ENCODE measurements around the gene SH3BGR. TPM values are rescaled to one million over a fixed set of nuclear protein-coding genes. Genes with fewer than 3 reads are reported as not detected.

Gene SH3BGR
- total RNA-seq, 1 donor from 2014 or later: 58.5 TPM

DNA sequence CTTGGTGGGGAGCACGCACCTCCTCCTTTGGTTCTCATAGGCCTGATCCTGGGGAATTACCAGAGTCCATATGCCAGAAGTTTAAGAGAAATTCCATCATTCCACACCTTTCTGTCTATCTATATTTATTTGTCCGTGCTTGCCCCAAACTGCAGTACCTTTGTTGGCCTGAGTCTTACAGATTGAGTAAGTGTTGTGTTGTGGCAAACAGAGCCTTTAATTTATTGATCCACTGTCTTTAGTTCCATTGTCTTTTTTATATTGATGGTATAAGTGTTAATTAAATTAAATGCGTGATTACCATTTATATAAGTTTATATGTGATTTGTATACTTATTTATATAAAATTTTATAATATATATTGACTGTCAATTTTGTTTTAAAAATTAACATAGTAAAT, 4.9 kb downstream of the SH3BGR start:
- no peak overlapping the region for H3K27ac ChIP-seq (ENCODE audit: low read depth, low read length)
- peaks cover 0 to 2% (median 0%) of the 10 kb centered on the region in 3 donors for H3K36me3 ChIP-seq (ENCODE audit: control insufficient read depth in 3 of 3, insufficient read depth in 3 of 3, low read length in 3 of 3)
- no peaks in the 10 kb centered on the region for H3K27me3 ChIP-seq (ENCODE audit: control insufficient read depth in 3 of 3, insufficient read depth in 3 of 3, low read length in 3 of 3)
- H3K4me3 ChIP-seq (ENCODE audit: low read length in 3 of 3): peak overlapping the region in 1 of 3 donors; percentile 49
- H3K9ac ChIP-seq (ENCODE audit: low read depth in 1 of 3, low read length in 3 of 3): no peak overlapping the region
- peaks cover 24 to 25% (median 24%) of the 10 kb centered on the region in 3 donors for H3K4me1 ChIP-seq (ENCODE audit: control insufficient read depth in 3 of 3, insufficient read depth in 3 of 3, low read length in 3 of 3)
- no peaks in the 10 kb centered on the region for H3K9me3 ChIP-seq (ENCODE audit: control insufficient read depth in 3 of 3, low read length in 3 of 3)

DNA sequence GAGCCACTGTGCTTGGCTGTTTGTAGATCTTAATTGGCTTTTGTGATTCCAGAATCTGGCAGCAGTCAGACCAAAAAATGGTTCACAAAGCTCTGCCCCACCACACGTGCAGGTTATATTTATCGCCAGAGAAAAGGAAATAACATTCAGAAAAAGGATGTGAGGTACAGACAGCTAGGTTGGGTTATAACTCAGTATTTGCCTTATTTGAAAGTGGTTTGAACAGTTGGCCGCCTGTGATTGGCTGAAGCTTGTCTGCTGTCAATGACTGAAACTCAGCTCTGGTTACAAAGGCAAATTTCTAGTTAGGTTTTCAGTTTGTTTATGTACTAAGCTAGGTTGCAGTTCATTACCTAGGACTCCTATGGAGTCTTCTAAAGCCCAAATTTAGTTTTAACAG, 9.6 kb downstream of the SH3BGR start:
- no peaks in the 10 kb centered on the region for H3K9me3 ChIP-seq (ENCODE audit: control insufficient read depth in 3 of 3, low read length in 3 of 3)
- H3K27ac ChIP-seq (ENCODE audit: low read depth, low read length): no peak overlapping the region
- H3K4me3 ChIP-seq (ENCODE audit: low read length in 3 of 3): no peak overlapping the region
- peaks cover 2 to 6% (median 4%) of the 10 kb centered on the region in 3 donors for H3K4me1 ChIP-seq (ENCODE audit: control insufficient read depth in 3 of 3, insufficient read depth in 3 of 3, low read length in 3 of 3)
- peaks cover 2 to 11% (median 2%) of the 10 kb centered on the region in 3 donors for H3K36me3 ChIP-seq (ENCODE audit: control insufficient read depth in 3 of 3, insufficient read depth in 3 of 3, low read length in 3 of 3)
- no peak overlapping the region for H3K9ac ChIP-seq (ENCODE audit: low read depth in 1 of 3, low read length in 3 of 3)
- no peaks in the 10 kb centered on the region for H3K27me3 ChIP-seq (ENCODE audit: control insufficient read depth in 3 of 3, insufficient read depth in 3 of 3, low read length in 3 of 3)

DNA sequence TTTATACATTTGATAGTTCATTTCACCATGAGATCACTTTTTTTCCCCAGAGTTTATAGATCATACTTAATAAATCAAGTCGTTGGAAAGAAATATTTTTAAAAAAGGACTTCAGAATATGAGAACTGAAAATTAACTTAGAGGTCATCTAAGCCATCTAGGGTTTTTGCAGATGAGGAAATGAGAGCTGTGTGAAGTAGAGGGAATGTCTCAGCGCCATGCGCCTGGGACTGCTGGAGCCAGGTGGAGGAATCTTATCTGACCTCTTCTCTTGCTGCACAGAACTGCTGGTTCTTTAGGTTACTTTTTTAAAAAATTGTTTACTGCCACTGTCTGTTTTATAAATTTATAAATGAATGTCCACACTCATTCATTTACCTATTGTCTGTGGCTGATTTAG, 11.5 kb downstream of the SH3BGR start:
- Histone ChIP-seq H3K9ac (ENCODE audit: low read depth in 1 of 3, low read length in 3 of 3) (no peak overlapping the region), H3K4me1 (ENCODE audit: control insufficient read depth in 3 of 3, insufficient read depth in 3 of 3, low read length in 3 of 3) (peaks cover 11 to 13% (median 11%) of the 10 kb centered on the region in 3 donors), H3K27ac (ENCODE audit: low read depth, low read length) (no peak overlapping the region), H3K36me3 (ENCODE audit: control insufficient read depth in 3 of 3, insufficient read depth in 3 of 3, low read length in 3 of 3) (peaks cover 2 to 11% (median 2%) of the 10 kb centered on the region in 3 donors), H3K4me3 (ENCODE audit: low read length in 3 of 3) (no peak overlapping the region), H3K27me3 (ENCODE audit: control insufficient read depth in 3 of 3, insufficient read depth in 3 of 3, low read length in 3 of 3) (no peaks in the 10 kb centered on the region), H3K9me3 (ENCODE audit: control insufficient read depth in 3 of 3, low read length in 3 of 3) (no peaks in the 10 kb centered on the region)

DNA sequence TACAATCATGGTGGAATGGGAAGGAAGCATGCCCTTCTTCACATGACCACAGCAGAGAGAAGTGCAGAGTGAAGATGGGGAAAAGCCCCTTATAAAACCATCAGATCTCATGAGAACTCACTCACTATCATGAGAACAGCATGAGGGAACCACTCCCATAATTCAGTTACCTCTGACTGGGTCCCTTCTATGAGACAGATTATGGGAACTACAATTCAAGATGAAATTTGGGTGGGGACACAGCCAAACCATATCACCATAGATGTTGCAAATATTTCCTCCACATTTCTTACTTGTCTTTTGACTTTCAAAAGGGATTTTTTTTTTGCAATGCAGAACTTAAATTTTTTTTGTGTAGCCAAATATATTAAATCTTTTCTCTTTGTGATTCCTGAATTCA, 14.8 kb downstream of the SH3BGR start:
- H3K9me3 ChIP-seq (ENCODE audit: control insufficient read depth in 3 of 3, low read length in 3 of 3): no peaks in the 10 kb centered on the region
- H3K27me3 ChIP-seq (ENCODE audit: control insufficient read depth in 3 of 3, insufficient read depth in 3 of 3, low read length in 3 of 3): no peaks in the 10 kb centered on the region
- H3K4me1 ChIP-seq (ENCODE audit: control insufficient read depth in 3 of 3, insufficient read depth in 3 of 3, low read length in 3 of 3): peaks cover 13 to 17% (median 15%) of the 10 kb centered on the region in 3 donors
- H3K4me3 ChIP-seq (ENCODE audit: low read length in 3 of 3): no peak overlapping the region
- no peak overlapping the region for H3K9ac ChIP-seq (ENCODE audit: low read depth in 1 of 3, low read length in 3 of 3)
- no peak overlapping the region for H3K27ac ChIP-seq (ENCODE audit: low read depth, low read length)
- peaks cover 0 to 11% (median 2%) of the 10 kb centered on the region in 3 donors for H3K36me3 ChIP-seq (ENCODE audit: control insufficient read depth in 3 of 3, insufficient read depth in 3 of 3, low read length in 3 of 3)

DNA sequence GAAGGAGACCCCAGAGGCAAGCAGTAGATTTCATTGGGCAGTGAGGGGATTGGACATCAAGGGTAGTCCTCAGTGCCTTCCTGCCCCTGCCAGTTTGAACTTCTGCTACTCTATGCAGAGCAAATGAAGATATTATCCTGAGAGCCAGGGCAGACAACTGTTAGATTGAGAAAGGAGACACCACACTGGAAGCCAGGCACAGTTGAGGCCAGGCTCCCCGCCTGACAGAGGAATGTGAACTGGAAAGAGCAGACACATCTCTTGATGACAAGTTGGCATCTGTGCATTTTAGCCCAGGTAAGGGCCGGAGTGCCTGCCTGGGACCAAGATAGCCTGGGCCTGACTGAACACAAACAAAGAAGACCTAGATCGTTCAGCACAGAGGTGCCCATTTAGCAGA, 16.0 kb downstream of the SH3BGR start:
- Histone ChIP-seq H3K36me3 (ENCODE audit: control insufficient read depth in 3 of 3, insufficient read depth in 3 of 3, low read length in 3 of 3) (peaks cover 0 to 8% (median 2%) of the 10 kb centered on the region in 3 donors), H3K9ac (ENCODE audit: low read depth in 1 of 3, low read length in 3 of 3) (peak overlapping the region in 2 of 3 donors; percentile 11 to 62), H3K9me3 (ENCODE audit: control insufficient read depth in 3 of 3, low read length in 3 of 3) (no peaks in the 10 kb centered on the region), H3K27ac (ENCODE audit: low read depth, low read length) (peak overlapping the region; percentile 41), H3K4me1 (ENCODE audit: control insufficient read depth in 3 of 3, insufficient read depth in 3 of 3, low read length in 3 of 3) (peaks cover 13 to 21% (median 17%) of the 10 kb centered on the region in 3 donors), H3K27me3 (ENCODE audit: control insufficient read depth in 3 of 3, insufficient read depth in 3 of 3, low read length in 3 of 3) (no peaks in the 10 kb centered on the region), H3K4me3 (ENCODE audit: low read length in 3 of 3) (no peak overlapping the region)

DNA sequence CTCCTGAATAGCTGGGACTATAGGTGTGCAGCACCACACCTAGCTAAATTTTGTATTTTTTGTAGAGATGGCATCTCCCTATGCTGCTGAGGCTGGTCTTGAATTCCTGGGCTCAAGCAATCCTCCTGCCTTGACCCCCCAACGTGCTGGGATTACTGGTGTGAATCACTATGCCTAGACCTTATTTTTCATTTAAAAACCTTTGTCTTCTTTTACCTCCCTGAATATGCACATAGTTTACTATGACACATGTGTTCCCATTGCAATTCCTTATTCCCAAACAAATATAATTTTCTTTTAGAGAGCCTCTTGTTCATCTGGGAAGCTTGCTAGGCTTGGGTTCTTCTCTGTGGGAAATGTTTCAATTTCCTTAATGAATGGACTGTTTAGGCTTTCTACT, 16.8 kb downstream of the SH3BGR start:
- peaks cover 0 to 3% (median 2%) of the 10 kb centered on the region in 3 donors for H3K36me3 ChIP-seq (ENCODE audit: control insufficient read depth in 3 of 3, insufficient read depth in 3 of 3, low read length in 3 of 3)
- H3K9ac ChIP-seq (ENCODE audit: low read depth in 1 of 3, low read length in 3 of 3): no peak overlapping the region
- no peak overlapping the region for H3K4me3 ChIP-seq (ENCODE audit: low read length in 3 of 3)
- H3K4me1 ChIP-seq (ENCODE audit: control insufficient read depth in 3 of 3, insufficient read depth in 3 of 3, low read length in 3 of 3): peaks cover 13 to 21% (median 17%) of the 10 kb centered on the region in 3 donors
- no peaks in the 10 kb centered on the region for H3K27me3 ChIP-seq (ENCODE audit: control insufficient read depth in 3 of 3, insufficient read depth in 3 of 3, low read length in 3 of 3)
- peak overlapping the region; percentile 41 for H3K27ac ChIP-seq (ENCODE audit: low read depth, low read length)
- H3K9me3 ChIP-seq (ENCODE audit: control insufficient read depth in 3 of 3, low read length in 3 of 3): no peaks in the 10 kb centered on the region

DNA sequence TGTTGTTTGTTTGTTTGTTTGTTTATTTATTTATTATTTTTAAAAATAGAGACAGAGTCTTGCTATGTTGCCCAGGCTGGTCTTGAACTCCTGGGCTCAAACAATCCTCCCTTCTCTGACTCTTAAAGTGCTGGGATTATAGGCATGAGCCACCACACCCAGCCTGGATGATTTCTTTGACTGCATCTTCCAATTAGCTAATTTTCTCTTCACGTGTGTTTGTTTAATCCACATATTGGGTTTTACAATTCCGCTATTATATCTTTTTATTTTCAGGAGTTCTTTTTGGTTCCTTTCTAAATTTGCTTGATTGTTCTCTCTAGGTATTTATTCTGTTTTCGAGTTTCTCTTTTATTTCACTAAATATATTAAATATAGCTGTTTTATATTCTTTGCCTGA, 19.8 kb downstream of the SH3BGR start:
- H3K36me3 ChIP-seq (ENCODE audit: control insufficient read depth in 3 of 3, insufficient read depth in 3 of 3, low read length in 3 of 3): peaks cover 5 to 8% (median 7%) of the 10 kb centered on the region in 3 donors
- no peak overlapping the region for H3K9ac ChIP-seq (ENCODE audit: low read depth in 1 of 3, low read length in 3 of 3)
- H3K27ac ChIP-seq (ENCODE audit: low read depth, low read length): no peak overlapping the region
- no peak overlapping the region for H3K4me3 ChIP-seq (ENCODE audit: low read length in 3 of 3)
- H3K4me1 ChIP-seq (ENCODE audit: control insufficient read depth in 3 of 3, insufficient read depth in 3 of 3, low read length in 3 of 3): peaks cover 13 to 21% (median 14%) of the 10 kb centered on the region in 3 donors
- H3K9me3 ChIP-seq (ENCODE audit: control insufficient read depth in 3 of 3, low read length in 3 of 3): no peaks in the 10 kb centered on the region
- no peaks in the 10 kb centered on the region for H3K27me3 ChIP-seq (ENCODE audit: control insufficient read depth in 3 of 3, insufficient read depth in 3 of 3, low read length in 3 of 3)

DNA sequence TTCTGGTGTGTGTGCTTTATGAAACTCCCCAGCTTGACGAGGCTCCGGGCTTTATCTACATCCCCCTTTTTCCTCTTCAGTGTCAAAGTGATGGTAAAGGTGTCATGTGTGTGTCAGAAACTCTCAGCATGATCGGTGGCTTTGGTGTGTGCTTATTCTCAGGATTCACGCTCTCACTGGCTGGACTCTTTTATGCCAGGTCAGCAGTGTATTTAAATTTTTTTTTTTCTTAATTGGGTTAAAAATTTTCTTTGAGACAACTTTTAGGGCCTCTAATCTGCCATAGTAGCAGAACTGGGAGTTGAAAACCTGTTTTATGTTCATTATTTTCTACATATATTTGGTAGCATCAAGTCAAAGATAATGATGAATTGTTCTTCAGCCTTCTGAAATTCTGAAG, 21.0 kb downstream of the SH3BGR start:
- H3K27me3 ChIP-seq (ENCODE audit: control insufficient read depth in 3 of 3, insufficient read depth in 3 of 3, low read length in 3 of 3): no peaks in the 10 kb centered on the region
- no peak overlapping the region for H3K4me3 ChIP-seq (ENCODE audit: low read length in 3 of 3)
- no peak overlapping the region for H3K27ac ChIP-seq (ENCODE audit: low read depth, low read length)
- peaks cover 7 to 15% (median 9%) of the 10 kb centered on the region in 3 donors for H3K4me1 ChIP-seq (ENCODE audit: control insufficient read depth in 3 of 3, insufficient read depth in 3 of 3, low read length in 3 of 3)
- peaks cover 5 to 8% (median 7%) of the 10 kb centered on the region in 3 donors for H3K36me3 ChIP-seq (ENCODE audit: control insufficient read depth in 3 of 3, insufficient read depth in 3 of 3, low read length in 3 of 3)
- H3K9ac ChIP-seq (ENCODE audit: low read depth in 1 of 3, low read length in 3 of 3): no peak overlapping the region
- H3K9me3 ChIP-seq (ENCODE audit: control insufficient read depth in 3 of 3, low read length in 3 of 3): no peaks in the 10 kb centered on the region

DNA sequence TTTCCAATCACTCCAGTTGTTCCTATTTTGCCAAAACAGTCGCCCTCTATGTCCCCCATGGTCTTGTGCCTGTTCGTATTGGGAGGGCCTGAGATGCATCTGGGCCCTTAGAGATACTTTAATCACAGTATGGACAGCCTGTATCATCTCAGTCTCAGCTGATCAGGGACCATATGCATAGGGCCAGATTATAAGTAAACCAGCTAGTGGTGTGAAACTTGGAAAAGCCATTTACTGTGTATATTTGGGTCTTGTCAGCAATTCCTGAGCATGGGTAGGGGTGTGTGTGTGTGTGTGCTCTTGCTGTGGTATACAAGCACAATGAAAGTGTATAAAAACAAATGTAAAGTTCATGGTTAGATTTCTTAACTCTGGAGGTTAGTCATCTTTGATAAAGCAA, 22.8 kb downstream of the SH3BGR start:
- Histone ChIP-seq H3K36me3 (ENCODE audit: control insufficient read depth in 3 of 3, insufficient read depth in 3 of 3, low read length in 3 of 3) (peaks cover 5 to 8% (median 7%) of the 10 kb centered on the region in 3 donors), H3K9me3 (ENCODE audit: control insufficient read depth in 3 of 3, low read length in 3 of 3) (no peaks in the 10 kb centered on the region), H3K9ac (ENCODE audit: low read depth in 1 of 3, low read length in 3 of 3) (no peak overlapping the region), H3K4me1 (ENCODE audit: control insufficient read depth in 3 of 3, insufficient read depth in 3 of 3, low read length in 3 of 3) (peaks cover 0 to 6% (median 6%) of the 10 kb centered on the region in 3 donors), H3K27me3 (ENCODE audit: control insufficient read depth in 3 of 3, insufficient read depth in 3 of 3, low read length in 3 of 3) (no peaks in the 10 kb centered on the region), H3K4me3 (ENCODE audit: low read length in 3 of 3) (no peak overlapping the region), H3K27ac (ENCODE audit: low read depth, low read length) (no peak overlapping the region)

DNA sequence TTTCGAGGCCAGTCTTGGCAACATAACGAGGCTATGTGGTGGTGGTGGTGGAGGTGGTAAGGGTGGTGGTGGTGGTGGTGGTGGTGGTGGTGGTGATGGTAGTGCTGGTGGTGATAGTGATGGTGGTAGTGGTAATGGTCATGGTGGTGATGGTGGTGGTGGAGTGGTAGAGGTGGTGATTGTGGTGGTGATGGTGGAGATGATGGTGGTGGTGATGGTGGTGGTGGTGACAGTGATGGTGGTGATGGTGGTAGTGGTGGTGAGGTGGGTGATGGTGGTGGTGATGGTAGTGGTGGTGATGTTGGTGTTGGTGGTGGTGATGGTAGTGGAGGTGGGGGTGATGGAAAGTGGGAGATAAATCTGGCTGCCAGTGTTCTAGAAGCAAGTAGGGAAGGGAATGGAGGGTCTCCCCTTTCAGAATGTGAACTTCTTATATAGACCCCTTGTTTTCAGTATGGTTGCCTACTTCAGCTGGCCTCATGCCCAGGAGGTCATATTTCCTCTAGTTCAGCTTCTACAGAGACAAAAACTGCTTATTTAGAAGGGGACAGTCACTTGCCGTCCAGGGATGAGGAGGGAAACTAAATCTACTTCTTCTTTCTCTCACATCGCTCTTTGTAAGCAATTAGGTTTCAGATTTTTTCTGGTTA, 27.5 kb downstream of the SH3BGR start:
- Histone ChIP-seq H3K9ac (ENCODE audit: low read depth in 1 of 3, low read length in 3 of 3) (no peak overlapping the region), H3K9me3 (ENCODE audit: control insufficient read depth in 3 of 3, low read length in 3 of 3) (no peaks in the 10 kb centered on the region), H3K4me1 (ENCODE audit: control insufficient read depth in 3 of 3, insufficient read depth in 3 of 3, low read length in 3 of 3) (peaks cover 15 to 23% (median 22%) of the 10 kb centered on the region in 3 donors), H3K27me3 (ENCODE audit: control insufficient read depth in 3 of 3, insufficient read depth in 3 of 3, low read length in 3 of 3) (no peaks in the 10 kb centered on the region), H3K36me3 (ENCODE audit: control insufficient read depth in 3 of 3, insufficient read depth in 3 of 3, low read length in 3 of 3) (peaks cover 5 to 8% (median 7%) of the 10 kb centered on the region in 3 donors), H3K4me3 (ENCODE audit: low read length in 3 of 3) (no peak overlapping the region), H3K27ac (ENCODE audit: low read depth, low read length) (no peak overlapping the region)

All from skeletal muscle tissue (tissue), 4 donors.